Activated CD8-positive, alpha-beta memory T cell treated with anti-CD3 and anti-CD28 coated beads, Interleukin-2, amount 10 ng/mL, durations not matched to agents 7 days and 5 days (primary cell): ENCODE measurements around the gene PTGS1. TPM values are rescaled to one million over a fixed set of nuclear protein-coding genes. Genes with fewer than 3 reads are reported as not detected.
A peak's percentile ranks its signal among the peaks of the same experiment; 100 is the strongest.
"Not testable (repeated sequence)": the region's sequence is repeated elsewhere in the genome, so short reads cannot be mapped to it uniquely, and the experiment has no call there.

Experiments
- ATAC-seq: fragments of 150-1000 bp; cut with Tn5 transposase; one replicate; pipeline ENCODE4 v1.10.0; 2021; ENCODE audit warnings: moderate library complexity
- CTCF ChIA-PET: fragments of 350-600 bp; sonication (Branson Sonifier 250); formaldehyde crosslinking; loops from one replicate; lab custom pipeline; 2021; ENCODE audit warnings: antibody characterized with exemption; lab: Charles Lee
- DNase-seq: peaks from one replicate; pipeline ENCODE4 v3.0.0-alpha.2; 2020
- H3K27ac Mint-ChIP-seq: one replicate; pipeline ENCODE4 v1.8.0; 2021; ENCODE audit warnings: mild to moderate bottlenecking, mixed read lengths
- H3K27me3 Mint-ChIP-seq: one replicate; pipeline ENCODE4 v1.8.0; 2021; ENCODE audit warnings: mixed read lengths
- H3K36me3 Mint-ChIP-seq: one replicate; pipeline ENCODE4 v1.8.0; 2021; ENCODE audit warnings: mild to moderate bottlenecking, mixed read lengths
- H3K4me1 Mint-ChIP-seq: one replicate; pipeline ENCODE4 v1.8.0; 2021; ENCODE audit warnings: mixed read lengths
- H3K4me3 Mint-ChIP-seq: one replicate; pipeline ENCODE4 v1.8.0; 2021; ENCODE audit warnings: mild to moderate bottlenecking, moderate library complexity, mixed read lengths
- H3K9me3 Mint-ChIP-seq: one replicate; pipeline ENCODE4 v1.8.0; 2022; ENCODE audit warnings: low read depth, mixed read lengths
- total RNA-seq, 2 experiments: library from RNA; stranded (reverse); gene quantifications; one replicate each; pipeline ENCODE4 v1.2.3, GENCODE V29; 2021

Gene PTGS1
- 1 to 10 TPM in 1 of 2 experiments, under 1 TPM in 1; 0.35 to 1.0 TPM for total RNA-seq

GRCh38 chr9:122370869-122371755 is at the start of gene PTGS1:
TSS of gene PTGS1 (plus strand) at chr9:122371024. CDS start at chr9:122371085, 61 bp downstream.
- DNase-seq (peak; percentile 44), ATAC-seq (peak; percentile 68)
- CTCF ChIA-PET = interaction anchor here (1.9 kb wide), 1 partner anchor 246 kb away, joined by 5 read pairs; no protein-coding TSS in a partner anchor
- H3K9me3 Mint-ChIP-seq = no peaks in the 10 kb centered on the region
- H3K27ac Mint-ChIP-seq = no peak within 1 kb of the TSS
- peaks cover 7% of the 10 kb centered on the region for H3K4me1 Mint-ChIP-seq
- H3K36me3 Mint-ChIP-seq = no peaks in the 10 kb centered on the region
- H3K27me3 Mint-ChIP-seq = peaks cover 24% of the 10 kb centered on the region
- peak within 1 kb of the TSS; percentile 47 for H3K4me3 Mint-ChIP-seq

GRCh38 chr9:122322553-122322952 is 48.3 kb upstream of the PTGS1 start:
- CTCF ChIA-PET = no interaction called here
- no peak for DNase-seq
- H3K4me3 Mint-ChIP-seq = no peak overlapping the region
- H3K27ac Mint-ChIP-seq = no peak overlapping the region
- H3K27me3 Mint-ChIP-seq = no peaks in the 10 kb centered on the region
- no peaks in the 10 kb centered on the region for H3K9me3 Mint-ChIP-seq
- no peak for ATAC-seq
- H3K36me3 Mint-ChIP-seq = peaks cover 20% of the 10 kb centered on the region
- H3K4me1 Mint-ChIP-seq = no peaks in the 10 kb centered on the region

GRCh38 chr9:122324665-122325064 is 46.2 kb upstream of the PTGS1 start:
- H3K4me1 Mint-ChIP-seq, ATAC-seq, H3K4me3 Mint-ChIP-seq, H3K9me3 Mint-ChIP-seq, DNase-seq, H3K27me3 Mint-ChIP-seq, H3K27ac Mint-ChIP-seq, CTCF ChIA-PET: not testable (repeated sequence)
- H3K36me3 Mint-ChIP-seq = peaks cover 15% of the 10 kb centered on the region

- no peaks in the 10 kb centered on the region for H3K4me1 Mint-ChIP-seq
- peaks cover 15% of the 10 kb centered on the region for H3K36me3 Mint-ChIP-seq
- H3K27me3 Mint-ChIP-seq = no peaks in the 10 kb centered on the region
- H3K4me3 Mint-ChIP-seq = no peak overlapping the region
- ATAC-seq (no peak), DNase-seq (no peak)
- no peaks in the 10 kb centered on the region for H3K9me3 Mint-ChIP-seq
- CTCF ChIA-PET = no interaction called here
- H3K27ac Mint-ChIP-seq = no peak overlapping the region
Observed at GRCh38 chr9:122325124-122325523, 45.7 kb upstream of the PTGS1 start.

GRCh38 chr9:122327175-122327574 is 43.6 kb upstream of the PTGS1 start:
- no peak for ATAC-seq
- CTCF ChIA-PET = interaction anchor here (0.6 to 1.7 kb wide), 3 partner anchors 22 to 204 kb away, joined by 3 to 6 read pairs (median 3); no protein-coding TSS in a partner anchor
- H3K4me3 Mint-ChIP-seq = no peak overlapping the region
- DNase-seq = no peak
- H3K4me1 Mint-ChIP-seq = no peaks in the 10 kb centered on the region
- H3K27me3 Mint-ChIP-seq = no peaks in the 10 kb centered on the region
- peaks cover 15% of the 10 kb centered on the region for H3K36me3 Mint-ChIP-seq
- H3K27ac Mint-ChIP-seq = no peak overlapping the region
- H3K9me3 Mint-ChIP-seq = no peaks in the 10 kb centered on the region

GRCh38 chr9:122329597-122329996 is 41.2 kb upstream of the PTGS1 start:
- H3K36me3 Mint-ChIP-seq = peaks cover 2% of the 10 kb centered on the region

GRCh38 chr9:122330466-122330865 is 40.4 kb upstream of the PTGS1 start:
- H3K27me3 Mint-ChIP-seq, ATAC-seq, H3K9me3 Mint-ChIP-seq, DNase-seq, H3K4me1 Mint-ChIP-seq, H3K4me3 Mint-ChIP-seq, H3K36me3 Mint-ChIP-seq, H3K27ac Mint-ChIP-seq, CTCF ChIA-PET: not testable (repeated sequence)

More at GRCh38 chr9:122329597-122329996, 41.2 kb upstream of the PTGS1 start:
- Mint-ChIP-seq H3K27me3 (no peaks in the 10 kb centered on the region), H3K27ac (no peak overlapping the region), H3K9me3 (no peaks in the 10 kb centered on the region), H3K4me3 (no peak overlapping the region), H3K4me1 (no peaks in the 10 kb centered on the region)
- CTCF ChIA-PET = no interaction called here
- DNase-seq = no peak
- ATAC-seq = no peak

GRCh38 chr9:122331523-122331927 is 39.3 kb upstream of the PTGS1 start:
- ATAC-seq (no peak), DNase-seq (no peak)
- H3K27me3 Mint-ChIP-seq = no peaks in the 10 kb centered on the region
- H3K36me3 Mint-ChIP-seq = no peaks in the 10 kb centered on the region
- no peak overlapping the region for H3K27ac Mint-ChIP-seq
- H3K4me3 Mint-ChIP-seq = no peak overlapping the region
- H3K4me1 Mint-ChIP-seq = no peaks in the 10 kb centered on the region
- no peaks in the 10 kb centered on the region for H3K9me3 Mint-ChIP-seq
- CTCF ChIA-PET = no interaction called here

GRCh38 chr9:122332083-122332482 is 38.7 kb upstream of the PTGS1 start:
- Mint-ChIP-seq H3K9me3 (no peaks in the 10 kb centered on the region), H3K4me3 (no peak overlapping the region), H3K27ac (no peak overlapping the region), H3K36me3 (no peaks in the 10 kb centered on the region), H3K27me3 (peaks cover 1% of the 10 kb centered on the region), H3K4me1 (no peaks in the 10 kb centered on the region)
- ATAC-seq (no peak), DNase-seq (no peak)
- CTCF ChIA-PET = no interaction called here

- H3K4me3 Mint-ChIP-seq = no peak overlapping the region
- no peaks in the 10 kb centered on the region for H3K36me3 Mint-ChIP-seq
- no peaks in the 10 kb centered on the region for H3K9me3 Mint-ChIP-seq
- H3K27me3 Mint-ChIP-seq = peaks cover 3% of the 10 kb centered on the region
- H3K4me1 Mint-ChIP-seq = no peaks in the 10 kb centered on the region
- ATAC-seq = no peak
- H3K27ac Mint-ChIP-seq = no peak overlapping the region
- DNase-seq = no peak
- CTCF ChIA-PET = no interaction called here
Observed at GRCh38 chr9:122332644-122333043, 38.2 kb upstream of the PTGS1 start.

- H3K4me3 Mint-ChIP-seq = no peak overlapping the region
- H3K4me1 Mint-ChIP-seq = no peaks in the 10 kb centered on the region
- CTCF ChIA-PET = no interaction called here
- H3K27me3 Mint-ChIP-seq = peaks cover 4% of the 10 kb centered on the region
- DNase-seq = no peak
- no peak overlapping the region for H3K27ac Mint-ChIP-seq
- no peaks in the 10 kb centered on the region for H3K36me3 Mint-ChIP-seq
- ATAC-seq = no peak
- H3K9me3 Mint-ChIP-seq = no peaks in the 10 kb centered on the region
Observed at GRCh38 chr9:122333169-122333808, 37.5 kb upstream of the PTGS1 start.

- Mint-ChIP-seq H3K27me3 (peaks cover 9% of the 10 kb centered on the region), H3K4me1 (no peaks in the 10 kb centered on the region), H3K27ac (no peak overlapping the region), H3K9me3 (no peaks in the 10 kb centered on the region), H3K4me3 (no peak overlapping the region), H3K36me3 (no peaks in the 10 kb centered on the region)
- DNase-seq = no peak
- CTCF ChIA-PET = interaction anchor here (1.5 to 1.8 kb wide), 2 partner anchors 210 to 213 kb away, joined by 5 to 6 read pairs; no protein-coding TSS in a partner anchor
- no peak for ATAC-seq
Observed at GRCh38 chr9:122334916-122335315, 35.9 kb upstream of the PTGS1 start.

- H3K4me1 Mint-ChIP-seq = no peaks in the 10 kb centered on the region
- no peaks in the 10 kb centered on the region for H3K36me3 Mint-ChIP-seq
- no peaks in the 10 kb centered on the region for H3K9me3 Mint-ChIP-seq
- CTCF ChIA-PET = interaction anchor here (0.6 to 1.5 kb wide), 4 partner anchors 14 to 211 kb away, joined by 3 to 5 read pairs (median 4); no protein-coding TSS in a partner anchor
- H3K4me3 Mint-ChIP-seq = no peak overlapping the region
- H3K27ac Mint-ChIP-seq = no peak overlapping the region
- peaks cover 10% of the 10 kb centered on the region for H3K27me3 Mint-ChIP-seq
- DNase-seq (no peak), ATAC-seq (no peak)
Observed at GRCh38 chr9:122336189-122336588, 34.6 kb upstream of the PTGS1 start.
